ENCODE results near the gene SRPX.

SRPX gene

DNA sequence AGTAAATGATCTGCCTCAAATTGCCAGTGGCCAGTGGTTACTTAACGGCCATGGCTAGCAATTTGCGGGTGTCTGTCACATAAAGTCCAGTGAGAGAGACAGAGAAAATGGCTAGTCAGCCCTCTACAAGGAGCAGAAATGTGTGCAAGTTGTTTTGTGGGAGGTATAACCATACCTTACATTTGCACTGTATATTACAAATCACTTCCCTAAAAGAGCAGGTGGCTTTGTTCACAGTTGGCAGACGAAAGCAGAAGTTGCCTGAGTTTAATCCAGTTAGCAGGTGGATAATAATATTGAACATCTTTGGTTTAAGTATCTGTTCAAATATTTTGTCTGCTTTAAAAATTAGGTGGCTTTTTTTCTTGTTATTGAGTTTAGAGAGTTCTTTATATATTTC is 15.6 kb downstream of the SRPX start:
- H3K4me1 ChIP-seq (ENCODE audit: control insufficient read depth, low read depth, low read length) = no peaks in the 10 kb centered on the region
- no peak overlapping the region for H3K4me3 ChIP-seq (ENCODE audit: low read length)
- no peak overlapping the region for H3K9ac ChIP-seq (ENCODE audit: low read length)
- no peak overlapping the region for H3K27ac ChIP-seq (ENCODE audit: low read length)
- H3K36me3 ChIP-seq (ENCODE audit: control insufficient read depth, low read depth, low read length) = no peaks in the 10 kb centered on the region
- H3K9me3 ChIP-seq (ENCODE audit: control insufficient read depth, low read depth, low read length) = peaks cover 16% of the 10 kb centered on the region
- H3K27me3 ChIP-seq (ENCODE audit: control insufficient read depth, insufficient read depth, low read length) = no peaks in the 10 kb centered on the region

DNA sequence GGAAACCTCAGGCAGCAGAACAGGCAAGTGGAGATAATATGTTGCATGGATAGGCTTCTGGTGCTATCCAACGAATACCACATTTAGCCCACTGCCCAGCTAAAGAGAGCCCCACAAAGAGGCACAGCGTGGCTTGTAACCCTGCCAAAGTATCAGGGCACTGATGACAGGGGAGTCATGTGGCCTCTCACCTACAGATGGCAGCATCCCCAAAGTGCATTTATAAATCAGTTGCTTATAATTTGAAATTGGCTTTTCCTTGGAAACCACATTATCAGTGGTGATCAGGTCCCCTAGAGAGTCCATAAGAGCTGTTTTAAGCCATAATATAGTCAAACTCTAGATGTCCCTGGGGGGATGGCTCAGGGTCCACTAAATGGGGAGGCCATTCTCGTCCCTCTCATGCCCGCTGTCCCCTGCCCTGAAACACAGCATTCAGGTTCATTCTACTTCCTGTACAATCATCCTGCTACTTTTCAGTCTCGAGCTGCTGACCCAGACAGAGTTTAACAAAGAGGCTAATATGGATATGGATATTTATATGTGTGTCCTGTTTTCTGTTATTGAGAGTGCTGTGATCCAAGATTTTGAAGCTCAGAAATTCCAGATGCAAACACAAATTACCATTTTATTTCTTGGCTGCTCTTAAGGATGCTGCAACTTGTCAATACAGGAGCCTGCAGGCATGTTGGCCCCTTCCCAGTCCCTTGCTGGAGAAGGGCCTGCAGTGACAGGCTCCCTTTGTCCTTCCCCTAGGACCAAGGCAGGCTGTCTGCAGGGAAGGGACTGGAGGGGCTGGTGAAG is 28.5 kb downstream of the SRPX start:
- no peaks in the 10 kb centered on the region for H3K36me3 ChIP-seq (ENCODE audit: control insufficient read depth, low read depth, low read length)
- peaks cover 3% of the 10 kb centered on the region for H3K9me3 ChIP-seq (ENCODE audit: control insufficient read depth, low read depth, low read length)
- H3K27me3 ChIP-seq (ENCODE audit: control insufficient read depth, insufficient read depth, low read length) = no peaks in the 10 kb centered on the region
- no peak overlapping the region for H3K9ac ChIP-seq (ENCODE audit: low read length)
- no peak overlapping the region for H3K27ac ChIP-seq (ENCODE audit: low read length)
- no peak overlapping the region for H3K4me3 ChIP-seq (ENCODE audit: low read length)
- H3K4me1 ChIP-seq (ENCODE audit: control insufficient read depth, low read depth, low read length) = no peaks in the 10 kb centered on the region

DNA sequence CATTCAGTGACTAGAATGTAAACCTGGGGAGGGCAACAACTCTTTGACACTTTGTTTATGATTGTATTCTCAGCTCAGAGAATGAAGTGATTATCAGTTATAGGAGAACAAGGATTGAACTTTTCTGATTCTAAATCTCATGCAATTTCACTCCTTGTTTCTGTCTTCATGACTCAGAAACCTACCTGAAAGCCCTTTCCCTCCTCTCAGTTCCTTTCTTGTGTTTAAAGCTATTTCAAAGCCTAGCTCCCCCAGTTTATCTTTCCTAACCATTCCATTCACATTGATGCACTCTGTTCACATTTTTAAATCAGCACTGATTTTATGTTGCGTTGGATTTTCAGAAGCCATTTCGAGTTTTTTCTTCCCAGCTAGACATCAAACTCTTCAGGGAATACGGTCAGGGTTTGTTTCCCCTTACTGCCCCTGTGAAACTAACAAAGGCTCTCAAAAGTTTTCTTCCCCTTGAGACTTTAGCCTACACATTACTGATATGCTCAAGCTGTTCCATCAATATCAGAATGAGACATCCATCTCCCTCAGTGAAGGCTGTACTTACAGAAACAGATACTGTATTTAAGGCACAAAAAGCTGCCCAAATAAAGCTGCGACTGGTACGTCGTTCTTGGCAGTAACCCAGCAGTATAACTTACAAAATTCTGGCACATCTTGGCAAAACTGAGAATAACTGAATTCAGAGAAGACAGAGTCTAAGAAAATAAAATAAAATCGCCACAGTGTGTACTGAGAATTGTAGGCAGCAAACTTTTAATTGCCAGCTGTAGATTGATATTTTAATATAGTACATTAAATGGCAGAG is 31.0 kb downstream of the SRPX start:
- Histone ChIP-seq H3K9ac (ENCODE audit: low read length) (no peak overlapping the region), H3K27me3 (ENCODE audit: control insufficient read depth, insufficient read depth, low read length) (no peaks in the 10 kb centered on the region), H3K4me3 (ENCODE audit: low read length) (no peak overlapping the region), H3K36me3 (ENCODE audit: control insufficient read depth, low read depth, low read length) (no peaks in the 10 kb centered on the region), H3K27ac (ENCODE audit: low read length) (no peak overlapping the region), H3K9me3 (ENCODE audit: control insufficient read depth, low read depth, low read length) (peaks cover 12% of the 10 kb centered on the region), H3K4me1 (ENCODE audit: control insufficient read depth, low read depth, low read length) (no peaks in the 10 kb centered on the region)

DNA sequence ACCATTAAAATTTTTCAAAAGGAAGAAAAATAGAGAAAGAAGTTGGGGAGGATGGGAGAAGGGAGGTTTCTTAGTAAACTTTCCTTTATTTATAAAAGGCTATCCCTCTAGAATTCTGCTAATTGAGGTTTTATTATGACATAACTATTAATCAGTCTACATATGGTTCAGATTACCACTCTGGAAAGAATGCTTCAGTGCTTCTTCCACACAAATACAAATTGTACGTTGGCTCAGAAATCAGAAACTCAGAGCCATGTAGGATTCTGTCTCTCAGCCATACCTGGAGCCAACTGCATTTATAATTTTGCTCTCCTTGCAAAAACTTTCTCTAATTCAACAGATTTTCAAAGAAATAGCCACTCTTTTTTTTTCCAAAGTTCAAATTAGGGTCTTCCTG is 37.1 kb downstream of the SRPX start:
- Histone ChIP-seq H3K36me3 (ENCODE audit: control insufficient read depth, low read depth, low read length) (no peaks in the 10 kb centered on the region), H3K9ac (ENCODE audit: low read length) (no peak overlapping the region), H3K27ac (ENCODE audit: low read length) (no peak overlapping the region), H3K4me1 (ENCODE audit: control insufficient read depth, low read depth, low read length) (no peaks in the 10 kb centered on the region), H3K4me3 (ENCODE audit: low read length) (no peak overlapping the region), H3K9me3 (ENCODE audit: control insufficient read depth, low read depth, low read length) (peaks cover 9% of the 10 kb centered on the region), H3K27me3 (ENCODE audit: control insufficient read depth, insufficient read depth, low read length) (no peaks in the 10 kb centered on the region)

DNA sequence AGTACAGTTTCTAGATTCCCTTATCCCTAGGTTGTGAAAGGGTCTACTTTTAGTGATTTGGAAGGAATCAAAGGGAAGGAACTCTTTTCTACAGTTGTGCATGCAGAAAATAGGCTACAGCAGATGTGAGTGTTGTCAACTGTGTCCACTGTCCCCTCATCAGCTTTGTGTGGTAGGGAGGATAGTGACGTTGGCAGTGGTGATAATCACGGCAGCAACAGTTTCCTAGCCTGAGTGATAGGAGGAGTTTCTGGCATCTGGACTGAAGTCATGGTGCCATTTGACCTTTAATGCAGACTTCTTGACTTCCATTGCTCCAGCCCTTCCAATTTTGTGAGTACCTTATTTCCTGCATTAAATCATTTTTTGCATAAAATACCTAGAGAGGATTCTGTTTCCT is 39.3 kb downstream of the SRPX start:
- Histone ChIP-seq H3K27me3 (ENCODE audit: control insufficient read depth, insufficient read depth, low read length) (no peaks in the 10 kb centered on the region), H3K4me3 (ENCODE audit: low read length) (no peak overlapping the region), H3K9ac (ENCODE audit: low read length) (no peak overlapping the region), H3K36me3 (ENCODE audit: control insufficient read depth, low read depth, low read length) (no peaks in the 10 kb centered on the region), H3K9me3 (ENCODE audit: control insufficient read depth, low read depth, low read length) (peaks cover 9% of the 10 kb centered on the region), H3K4me1 (ENCODE audit: control insufficient read depth, low read depth, low read length) (no peaks in the 10 kb centered on the region), H3K27ac (ENCODE audit: low read length) (no peak overlapping the region)

DNA sequence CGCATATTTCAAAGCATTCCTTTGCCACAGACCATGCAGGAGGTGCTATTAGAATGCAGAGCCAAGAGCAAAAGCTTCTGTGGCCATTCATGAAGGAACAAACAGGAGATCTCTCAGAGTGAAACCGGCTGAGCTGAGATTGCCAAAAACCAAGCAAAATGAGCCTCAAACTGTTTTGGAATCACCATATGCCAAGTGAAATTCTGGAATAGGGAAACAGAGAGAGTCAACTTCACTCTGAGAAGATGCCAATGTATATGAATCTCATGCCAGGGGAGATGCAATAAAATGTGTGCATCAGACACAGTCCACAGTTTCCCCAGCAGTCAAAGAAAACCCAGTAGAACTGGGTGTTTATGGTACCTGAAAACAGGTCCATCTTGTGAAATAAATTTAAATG is 42.3 kb downstream of the SRPX start:
- Histone ChIP-seq H3K36me3 (ENCODE audit: control insufficient read depth, low read depth, low read length) (no peaks in the 10 kb centered on the region), H3K27me3 (ENCODE audit: control insufficient read depth, insufficient read depth, low read length) (no peaks in the 10 kb centered on the region), H3K9ac (ENCODE audit: low read length) (no peak overlapping the region), H3K27ac (ENCODE audit: low read length) (no peak overlapping the region), H3K9me3 (ENCODE audit: control insufficient read depth, low read depth, low read length) (peaks cover 3% of the 10 kb centered on the region), H3K4me1 (ENCODE audit: control insufficient read depth, low read depth, low read length) (no peaks in the 10 kb centered on the region), H3K4me3 (ENCODE audit: low read length) (no peak overlapping the region)

DNA sequence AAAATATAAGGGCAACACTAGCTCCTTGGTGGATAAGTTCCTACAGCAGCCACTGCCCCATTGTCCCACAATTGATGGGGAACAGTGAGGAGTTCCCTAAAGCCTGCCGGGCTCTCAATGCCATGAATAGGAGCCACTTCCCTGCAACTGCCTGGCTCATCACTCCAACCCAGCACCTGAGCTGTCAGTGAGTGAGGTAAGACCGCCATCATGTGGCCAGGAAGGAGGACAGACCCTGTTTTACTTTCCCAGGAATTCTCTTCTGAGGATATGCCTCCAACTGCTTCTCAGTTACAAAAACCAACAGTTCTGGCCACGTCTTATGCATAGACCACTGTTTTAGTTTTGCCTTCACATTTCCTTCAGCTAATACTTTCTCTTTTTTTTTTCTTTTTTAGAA is 45.5 kb downstream of the SRPX start:
- no peaks in the 10 kb centered on the region for H3K27me3 ChIP-seq (ENCODE audit: control insufficient read depth, insufficient read depth, low read length)
- no peak overlapping the region for H3K4me3 ChIP-seq (ENCODE audit: low read length)
- H3K9ac ChIP-seq (ENCODE audit: low read length) = no peak overlapping the region
- H3K4me1 ChIP-seq (ENCODE audit: control insufficient read depth, low read depth, low read length) = peaks cover 10% of the 10 kb centered on the region
- H3K27ac ChIP-seq (ENCODE audit: low read length) = no peak overlapping the region
- H3K36me3 ChIP-seq (ENCODE audit: control insufficient read depth, low read depth, low read length) = no peaks in the 10 kb centered on the region
- H3K9me3 ChIP-seq (ENCODE audit: control insufficient read depth, low read depth, low read length) = peaks cover 3% of the 10 kb centered on the region

DNA sequence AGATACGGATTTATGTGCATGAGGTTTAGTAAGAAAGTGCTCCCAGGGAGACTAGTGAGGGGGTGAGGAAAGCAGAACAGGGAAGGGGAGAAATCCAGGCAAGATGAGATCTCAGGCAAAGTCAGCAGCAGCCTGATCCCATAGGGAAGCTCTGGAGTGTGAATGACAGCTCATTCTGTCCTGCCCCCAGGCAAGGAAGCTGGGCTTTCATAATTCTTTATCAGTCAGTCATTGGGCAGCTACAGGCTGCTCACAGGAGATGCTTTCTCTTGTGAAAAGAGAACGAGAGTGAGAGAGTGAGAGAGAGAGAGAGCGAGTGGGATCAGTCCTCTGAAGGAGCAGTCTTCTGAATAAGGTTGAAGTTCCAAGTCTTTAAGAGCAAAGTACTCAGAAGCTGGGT is 48.1 kb downstream of the SRPX start:
- Histone ChIP-seq H3K4me3 (ENCODE audit: low read length) (no peak overlapping the region), H3K9me3 (ENCODE audit: control insufficient read depth, low read depth, low read length) (peaks cover 3% of the 10 kb centered on the region), H3K27ac (ENCODE audit: low read length) (no peak overlapping the region), H3K27me3 (ENCODE audit: control insufficient read depth, insufficient read depth, low read length) (no peaks in the 10 kb centered on the region), H3K4me1 (ENCODE audit: control insufficient read depth, low read depth, low read length) (peaks cover 10% of the 10 kb centered on the region), H3K36me3 (ENCODE audit: control insufficient read depth, low read depth, low read length) (no peaks in the 10 kb centered on the region), H3K9ac (ENCODE audit: low read length) (no peak overlapping the region)

DNA sequence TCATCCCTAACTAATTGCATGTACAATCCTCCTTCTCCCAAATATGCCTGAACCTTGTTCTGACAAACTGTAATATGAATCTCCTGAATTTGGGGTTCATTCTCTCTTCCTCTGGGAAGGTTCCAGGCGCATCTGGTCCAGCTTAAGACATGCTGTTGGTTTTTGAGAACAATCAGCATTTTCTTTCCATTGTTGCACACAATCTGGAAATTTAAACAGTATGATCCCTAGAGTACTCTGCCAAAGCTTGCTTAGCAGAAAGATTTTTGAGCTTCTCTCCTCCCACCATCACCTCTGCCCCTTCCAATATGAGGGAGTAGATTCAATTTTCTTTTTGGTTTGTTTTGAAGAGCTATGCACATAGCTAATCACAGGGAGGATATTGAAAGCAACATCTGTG is 50.1 kb downstream of the SRPX start:
- no peaks in the 10 kb centered on the region for H3K36me3 ChIP-seq (ENCODE audit: control insufficient read depth, low read depth, low read length)
- H3K4me3 ChIP-seq (ENCODE audit: low read length) = no peak overlapping the region
- no peak overlapping the region for H3K27ac ChIP-seq (ENCODE audit: low read length)
- no peaks in the 10 kb centered on the region for H3K27me3 ChIP-seq (ENCODE audit: control insufficient read depth, insufficient read depth, low read length)
- H3K4me1 ChIP-seq (ENCODE audit: control insufficient read depth, low read depth, low read length) = peaks cover 10% of the 10 kb centered on the region
- no peak overlapping the region for H3K9ac ChIP-seq (ENCODE audit: low read length)
- H3K9me3 ChIP-seq (ENCODE audit: control insufficient read depth, low read depth, low read length) = peaks cover 3% of the 10 kb centered on the region

DNA sequence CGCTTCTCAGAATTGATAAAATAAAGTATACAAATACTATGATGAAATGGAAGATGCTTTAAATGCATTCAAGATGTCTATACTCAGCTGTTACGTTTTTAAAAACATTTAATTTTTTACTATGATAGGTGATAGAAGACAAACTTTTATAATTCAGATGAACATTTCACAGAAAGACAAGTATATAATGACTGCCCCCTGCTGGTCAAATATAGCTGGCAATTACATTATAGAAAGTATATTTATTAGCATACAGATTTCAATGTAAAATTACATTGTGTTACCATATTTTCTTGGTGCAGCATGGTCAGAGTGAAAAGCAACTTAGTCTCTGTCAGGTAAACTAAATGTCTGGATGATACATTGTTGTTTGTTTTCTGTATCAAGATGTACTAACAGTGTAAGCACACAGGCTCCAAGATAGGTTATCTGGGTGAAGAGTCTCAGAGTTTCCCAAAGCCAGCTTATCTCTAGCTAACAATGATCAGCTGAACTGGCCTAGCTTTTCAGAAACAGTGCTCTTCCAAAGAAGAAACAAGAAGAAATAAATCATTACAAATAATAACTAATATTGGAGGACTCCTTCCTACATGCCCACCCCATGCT is 54.1 kb downstream of the SRPX start:
- Histone ChIP-seq H3K9me3 (ENCODE audit: control insufficient read depth, low read depth, low read length) (no peaks in the 10 kb centered on the region), H3K27me3 (ENCODE audit: control insufficient read depth, insufficient read depth, low read length) (no peaks in the 10 kb centered on the region), H3K4me3 (ENCODE audit: low read length) (no peak overlapping the region), H3K36me3 (ENCODE audit: control insufficient read depth, low read depth, low read length) (no peaks in the 10 kb centered on the region), H3K4me1 (ENCODE audit: control insufficient read depth, low read depth, low read length) (peaks cover 10% of the 10 kb centered on the region), H3K27ac (ENCODE audit: low read length) (no peak overlapping the region), H3K9ac (ENCODE audit: low read length) (no peak overlapping the region)

DNA sequence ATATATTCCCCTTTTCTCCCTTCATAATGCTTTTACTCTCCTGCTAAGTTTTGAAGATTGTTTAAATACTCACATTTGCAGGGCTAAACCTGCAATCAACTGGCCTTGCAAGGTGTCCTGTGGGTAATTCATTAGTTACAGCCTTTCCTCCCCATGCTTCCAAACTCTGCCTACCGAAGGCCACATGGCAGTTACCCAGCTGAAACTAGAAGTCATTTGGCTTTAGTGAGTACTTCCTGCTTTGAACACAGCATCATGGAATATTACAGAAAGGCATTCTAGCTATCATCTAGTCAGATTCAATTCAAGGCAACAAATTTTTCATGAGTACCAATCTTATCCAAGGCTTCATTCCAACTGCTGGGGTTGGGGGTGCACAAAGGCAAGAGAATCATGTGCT is 55.6 kb downstream of the SRPX start:
- H3K36me3 ChIP-seq (ENCODE audit: control insufficient read depth, low read depth, low read length) = no peaks in the 10 kb centered on the region
- H3K27ac ChIP-seq (ENCODE audit: low read length) = no peak overlapping the region
- H3K4me3 ChIP-seq (ENCODE audit: low read length) = no peak overlapping the region
- no peaks in the 10 kb centered on the region for H3K9me3 ChIP-seq (ENCODE audit: control insufficient read depth, low read depth, low read length)
- no peaks in the 10 kb centered on the region for H3K27me3 ChIP-seq (ENCODE audit: control insufficient read depth, insufficient read depth, low read length)
- no peak overlapping the region for H3K9ac ChIP-seq (ENCODE audit: low read length)
- no peaks in the 10 kb centered on the region for H3K4me1 ChIP-seq (ENCODE audit: control insufficient read depth, low read depth, low read length)

All from iPS-18a (cell line).